GM18873 (cell line): ENCODE measurements around the gene TRIM37.
A peak's percentile ranks its signal among the peaks of the same experiment; 100 is the strongest.
"Not testable (repeated sequence)": the region's sequence is repeated elsewhere in the genome, so short reads cannot be mapped to it uniquely, and the experiment has no call there.

Experiments used
- ATAC-seq: cut with Tn5 transposase; IDR thresholded peaks from one replicate; pipeline ENCODE4 v1.9.1; 2021; ENCODE audit warnings: mild to moderate bottlenecking, moderate library complexity, moderate number of reproducible peaks; ENCODE audit not compliant: unreplicated experiment, low FRiP score

TRIM37 gene

DNA sequence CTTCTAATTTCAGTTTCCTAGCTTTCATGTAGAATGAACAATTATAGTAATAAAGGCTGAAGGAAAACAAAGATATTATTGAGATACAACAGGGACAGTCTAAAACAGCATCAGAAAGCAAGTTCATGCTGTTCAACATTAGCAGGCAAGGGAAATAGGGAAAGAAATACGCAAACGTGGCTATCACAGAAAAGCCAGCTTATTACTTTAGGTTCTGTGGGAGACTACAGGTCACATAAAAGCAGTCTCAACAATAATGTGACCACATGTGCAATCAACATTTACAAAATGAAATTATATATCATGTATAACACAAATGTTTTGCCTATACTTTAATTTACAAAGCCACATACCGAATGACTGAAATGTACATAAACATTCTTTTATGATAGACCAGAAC, 4.9 kb upstream of the TRIM37 start:
- no peak for ATAC-seq

DNA sequence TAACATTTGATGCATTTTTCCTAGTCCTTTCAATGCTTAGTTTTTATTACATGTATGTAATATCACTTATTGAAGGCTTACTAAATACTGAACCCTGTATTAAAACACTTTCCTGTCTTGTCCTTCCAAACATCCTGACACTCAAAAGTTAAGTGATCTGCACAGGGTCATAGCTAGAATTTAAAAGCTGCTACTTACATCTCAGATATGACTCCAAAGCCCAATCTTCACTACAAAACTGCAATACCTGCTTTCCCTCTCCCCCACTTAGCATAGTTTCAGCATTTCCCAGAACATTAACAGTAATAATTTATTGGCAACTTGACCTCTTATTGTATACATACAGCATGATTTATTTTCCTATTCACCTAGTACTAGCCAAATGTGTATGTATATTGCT, 4.3 kb upstream of the TRIM37 start:
- ATAC-seq = no peak

DNA sequence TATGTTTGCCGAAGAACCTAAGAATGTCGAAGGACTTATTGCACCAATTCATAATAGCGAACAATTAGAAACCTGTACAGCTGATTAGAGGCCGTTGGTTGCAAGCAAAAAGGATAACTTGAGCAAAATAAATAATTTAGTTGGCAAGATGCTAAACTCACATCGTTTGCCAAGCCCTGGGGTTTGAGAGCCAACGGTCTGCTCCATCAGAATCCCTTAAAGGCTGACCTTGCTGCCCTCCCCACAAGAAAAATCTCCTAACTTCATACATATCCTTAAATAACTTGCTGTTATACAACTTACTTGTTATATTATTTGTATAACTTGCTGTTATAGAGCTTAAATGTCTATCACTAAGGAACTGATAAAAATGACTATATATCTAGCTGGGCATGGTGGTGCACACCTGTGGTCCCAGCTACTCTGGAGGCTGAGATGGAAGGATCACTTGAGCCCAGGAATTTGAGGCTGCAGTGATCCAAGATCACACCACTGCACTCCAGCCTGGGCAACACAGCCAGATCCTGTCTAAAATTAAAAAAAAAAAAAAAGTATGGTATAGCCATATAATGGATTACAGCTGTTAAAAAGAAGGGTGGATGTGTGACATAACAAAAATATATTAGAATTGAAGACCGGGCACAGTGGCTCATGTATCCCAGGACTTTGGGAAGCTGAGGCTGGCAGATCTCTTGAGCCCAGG, 1.9 kb upstream of the TRIM37 start:
- ATAC-seq = no peak

DNA sequence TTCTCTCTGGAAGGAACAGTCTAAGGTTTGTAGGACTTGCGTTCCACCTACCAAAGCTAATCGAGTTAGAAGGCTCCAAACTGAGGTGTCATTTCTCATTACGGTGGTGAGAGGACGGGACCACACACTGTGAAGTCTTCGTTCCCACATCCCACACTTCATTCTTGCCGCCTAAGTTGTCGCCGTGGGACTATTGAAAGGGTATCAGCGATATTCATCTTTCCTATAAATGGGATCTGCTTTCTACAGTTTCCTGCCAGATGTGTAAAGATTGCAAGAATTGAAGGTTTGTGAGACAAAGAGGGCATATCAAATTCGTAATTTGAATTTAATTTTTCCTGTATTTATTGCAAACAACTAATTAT, 608 bp upstream of the TRIM37 start:
- ATAC-seq = no peak

DNA sequence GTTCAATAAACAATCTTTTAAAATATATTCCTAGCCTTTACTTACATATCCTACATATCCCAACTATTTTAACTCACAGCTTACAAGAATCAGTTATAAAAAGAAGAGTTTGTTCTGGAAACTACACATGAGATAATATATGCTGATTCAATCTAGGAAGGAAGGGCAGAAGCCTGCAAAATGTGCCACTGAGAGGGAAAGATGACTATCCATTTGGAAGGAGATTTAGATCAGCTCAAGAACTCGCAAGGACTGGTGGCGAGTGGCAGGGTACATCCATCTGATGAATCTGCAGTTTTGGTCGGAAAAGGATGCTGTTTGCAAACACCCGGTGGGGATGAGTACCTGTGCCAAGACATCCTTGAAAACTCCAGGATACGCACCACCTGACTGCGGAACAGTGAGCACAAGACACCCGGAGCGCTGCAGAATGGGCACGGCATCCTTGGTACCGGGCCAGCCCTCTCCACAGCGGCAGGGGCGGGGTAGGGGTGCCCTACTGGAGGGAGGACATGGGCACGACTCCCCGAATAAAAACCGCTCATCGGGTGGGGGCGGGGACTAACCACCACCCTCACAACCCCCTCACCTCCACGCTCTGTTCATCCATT, 723 bp downstream of the TRIM37 start:
- peak; percentile 15 for ATAC-seq

DNA sequence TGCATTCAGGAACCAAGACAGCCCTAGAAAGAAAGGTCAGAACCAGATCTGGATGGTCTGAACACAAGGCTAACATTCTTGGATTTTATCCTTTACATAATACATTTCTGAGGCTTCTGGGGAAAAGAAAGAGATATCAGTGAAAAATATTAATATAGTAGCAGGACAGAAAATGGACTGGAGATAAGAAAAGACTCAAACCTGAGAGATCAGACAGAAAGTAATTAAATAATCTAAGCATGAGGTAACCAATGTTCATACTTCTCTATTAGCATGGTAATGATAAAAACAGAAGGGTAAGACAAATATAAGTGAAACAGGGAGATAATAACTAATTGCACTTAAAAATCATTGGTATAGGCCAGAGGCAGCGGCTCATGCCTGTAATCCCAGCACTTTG, 5.5 kb downstream of the TRIM37 start:
- no peak for ATAC-seq

DNA sequence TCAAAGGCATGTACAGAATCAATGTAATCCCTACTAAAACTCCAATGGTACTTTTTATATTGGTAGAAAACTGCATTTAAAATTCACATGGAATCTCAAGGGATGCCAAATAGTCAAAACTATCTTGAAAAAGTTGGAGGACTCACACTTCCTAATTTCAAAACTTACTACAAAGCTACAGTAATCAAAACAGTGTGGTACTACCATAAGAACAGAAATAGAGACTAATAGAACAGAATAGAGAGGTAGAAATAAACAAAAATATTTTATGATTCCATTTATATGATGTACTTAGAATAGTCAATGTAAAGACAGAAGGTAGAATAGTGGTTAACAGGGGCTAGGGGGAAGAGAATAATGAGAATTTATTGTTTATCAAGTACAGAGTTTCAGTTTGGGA, 8.8 kb downstream of the TRIM37 start:
- ATAC-seq = no peak

DNA sequence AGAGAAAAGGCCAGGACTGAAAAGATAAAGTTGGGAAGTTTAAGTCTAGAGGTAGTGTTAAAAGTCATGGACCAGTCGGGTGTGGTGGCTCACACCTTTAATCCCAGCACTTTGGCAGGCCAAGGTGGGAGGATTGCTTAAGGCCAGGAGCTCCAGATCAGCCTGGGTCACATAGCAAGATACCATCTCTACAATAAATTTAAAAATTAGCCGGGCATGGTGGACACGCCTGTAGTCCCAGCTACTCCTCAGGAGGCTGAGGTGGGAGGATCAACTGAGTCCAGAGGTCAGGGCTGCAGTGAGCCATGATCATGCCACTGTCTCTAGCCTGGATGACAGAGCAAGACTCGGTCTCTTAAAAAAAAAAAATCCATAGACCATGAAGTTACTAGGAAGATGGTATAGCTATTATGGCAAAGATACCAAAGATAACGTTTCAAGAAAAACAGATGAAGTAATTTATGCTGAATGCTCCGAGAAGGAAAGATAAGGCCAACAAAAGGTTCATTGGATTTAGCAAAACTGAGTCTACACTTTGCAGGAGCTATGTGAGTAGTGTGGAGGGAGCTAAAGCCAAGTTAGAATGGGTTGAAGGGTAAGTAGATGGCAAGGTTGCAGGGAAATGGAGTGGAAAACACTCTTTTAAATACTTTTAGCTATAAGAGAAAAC, 11.7 kb downstream of the TRIM37 start:
- no peak for ATAC-seq

DNA sequence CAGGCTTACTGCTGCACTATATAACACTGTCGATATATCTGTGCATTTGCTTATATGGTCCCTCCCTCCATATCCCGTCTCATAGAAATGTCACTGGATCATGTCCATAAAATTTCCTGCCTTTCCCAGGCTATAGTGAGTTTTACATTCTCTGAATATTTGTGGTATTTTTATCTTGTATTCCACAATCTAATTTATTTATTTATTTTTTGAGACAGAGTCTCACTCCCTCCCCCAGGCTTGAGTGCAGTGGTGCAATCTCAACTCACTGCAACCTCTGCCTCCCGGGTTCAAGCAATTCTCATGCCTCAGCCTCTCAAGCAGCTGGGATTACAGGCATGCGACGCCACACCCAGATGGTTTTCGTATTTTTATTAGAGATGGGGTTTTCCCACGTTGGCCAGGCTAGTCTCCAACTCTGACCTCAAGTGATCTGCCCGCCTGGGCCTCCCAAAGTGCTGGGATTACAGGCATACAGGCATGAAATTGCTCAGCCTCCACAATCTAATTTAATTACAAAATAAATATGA, 12.9 kb downstream of the TRIM37 start:
- no peak for ATAC-seq

DNA sequence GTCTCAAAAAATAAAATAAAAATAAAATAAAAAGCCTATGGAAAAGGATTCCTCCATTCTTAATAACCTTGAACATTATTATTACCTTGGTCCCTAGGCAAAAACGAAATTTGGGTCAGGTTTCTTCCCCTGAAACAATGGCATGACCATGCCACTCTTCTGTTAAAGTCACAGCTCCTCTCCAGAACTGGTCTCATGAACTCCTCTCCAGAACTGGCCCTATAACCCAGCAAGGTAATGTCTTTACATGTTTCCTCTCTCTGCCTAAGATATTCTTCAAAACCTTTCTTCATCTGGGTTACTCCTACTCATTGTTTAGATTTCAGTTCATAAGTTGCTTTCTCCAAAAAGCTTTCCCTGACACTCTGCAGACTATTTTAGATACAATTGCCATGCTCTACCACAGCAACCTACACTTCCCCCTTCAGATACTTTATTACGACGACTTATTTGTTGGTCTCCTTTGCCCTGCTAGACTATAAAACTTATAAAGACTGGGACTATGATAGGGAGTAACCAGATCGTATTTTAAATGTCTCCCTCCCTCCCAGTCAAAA, 13.5 kb downstream of the TRIM37 start:
- no peak for ATAC-seq

DNA sequence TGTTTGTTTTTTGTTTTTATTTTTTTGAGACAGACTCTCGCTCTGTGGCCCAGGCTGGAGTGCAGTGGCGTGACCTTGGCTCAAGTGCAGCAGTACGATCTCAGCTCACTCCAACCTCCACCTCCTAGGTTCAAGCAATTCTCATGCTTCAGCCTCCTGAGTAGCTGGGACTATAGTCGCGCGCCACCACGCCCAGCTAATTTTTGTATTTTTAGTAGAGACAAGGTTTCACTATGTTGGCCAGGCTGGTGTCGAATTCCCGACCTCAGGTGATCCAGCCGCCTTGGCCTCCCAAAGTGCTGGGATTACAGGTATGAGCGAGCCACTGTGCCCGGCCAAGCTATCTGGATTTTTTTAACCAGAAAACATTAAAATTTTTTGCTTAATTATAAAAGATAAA, 16.1 kb downstream of the TRIM37 start:
- not testable (repeated sequence) for ATAC-seq

DNA sequence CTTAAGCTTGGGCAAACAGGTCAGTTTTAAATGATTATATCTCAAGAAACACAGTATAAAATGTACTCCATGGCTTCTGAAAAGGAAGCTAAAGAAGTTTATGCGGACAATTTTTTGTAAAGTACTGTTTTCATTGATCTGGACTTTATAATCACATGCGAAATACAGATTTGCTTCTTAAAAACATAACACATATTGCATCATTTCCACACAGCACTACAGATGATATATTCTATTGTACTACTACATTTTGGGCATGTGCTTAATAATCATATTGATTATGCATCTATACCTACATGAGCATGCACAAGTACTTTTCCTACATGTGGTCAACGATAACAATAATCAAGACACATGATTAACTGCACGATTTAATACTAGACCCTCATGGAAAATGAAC, 22.5 kb downstream of the TRIM37 start:
- no peak for ATAC-seq

DNA sequence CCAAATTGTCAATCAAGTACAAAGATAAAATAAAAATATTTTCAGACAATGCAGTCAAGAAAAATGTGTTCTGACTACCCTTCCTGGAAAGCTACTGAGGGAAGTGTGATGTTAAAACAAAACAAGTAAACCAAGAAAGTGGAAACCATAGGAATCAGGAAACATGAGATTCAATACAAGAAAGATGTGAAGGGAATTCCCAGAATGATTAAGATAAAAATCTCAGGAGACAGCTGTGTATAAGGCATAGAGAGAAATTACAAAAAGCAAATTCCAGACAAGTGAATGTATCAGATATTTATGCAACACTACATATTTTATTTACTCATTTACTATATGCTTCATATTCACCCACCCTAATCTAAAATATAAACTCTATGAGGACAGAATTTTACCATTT, 32.2 kb downstream of the TRIM37 start:
- ATAC-seq = no peak

DNA sequence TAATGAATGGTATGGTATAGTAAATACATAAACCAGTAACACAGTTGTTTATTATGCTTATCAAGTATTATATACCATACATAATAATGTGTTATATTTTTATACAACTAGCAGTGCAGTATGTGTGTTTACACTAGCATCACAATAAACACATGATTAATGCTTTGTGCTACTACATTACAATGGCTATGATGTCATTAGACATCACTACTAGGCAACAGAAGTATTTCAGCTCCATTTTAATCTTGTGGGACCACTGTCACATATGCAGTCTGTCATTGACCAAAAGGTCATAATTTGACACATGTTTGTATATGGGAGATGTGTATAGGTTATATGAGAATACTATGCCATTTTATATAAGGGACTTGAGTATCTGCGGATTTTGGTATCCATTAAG, 32.7 kb downstream of the TRIM37 start:
- ATAC-seq = no peak

DNA sequence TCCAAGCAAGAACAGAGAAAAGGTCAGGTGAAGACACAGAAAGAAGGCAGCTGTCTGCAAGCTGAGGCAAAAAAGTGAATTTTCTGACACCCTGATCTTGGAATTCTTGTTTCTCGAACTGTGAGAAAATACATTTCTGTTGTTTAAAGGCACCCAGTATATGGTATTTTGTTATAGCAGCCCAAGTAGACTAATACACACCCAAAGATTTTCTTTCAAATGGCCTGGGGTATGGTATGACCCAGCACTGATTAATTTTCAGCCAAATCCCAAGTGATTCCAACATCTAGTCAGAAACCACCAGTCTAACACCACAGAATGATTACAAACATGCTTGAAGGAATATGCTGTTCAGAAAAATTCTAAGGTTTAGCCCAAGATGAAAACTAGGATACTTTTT, 36.8 kb downstream of the TRIM37 start:
- no peak for ATAC-seq

DNA sequence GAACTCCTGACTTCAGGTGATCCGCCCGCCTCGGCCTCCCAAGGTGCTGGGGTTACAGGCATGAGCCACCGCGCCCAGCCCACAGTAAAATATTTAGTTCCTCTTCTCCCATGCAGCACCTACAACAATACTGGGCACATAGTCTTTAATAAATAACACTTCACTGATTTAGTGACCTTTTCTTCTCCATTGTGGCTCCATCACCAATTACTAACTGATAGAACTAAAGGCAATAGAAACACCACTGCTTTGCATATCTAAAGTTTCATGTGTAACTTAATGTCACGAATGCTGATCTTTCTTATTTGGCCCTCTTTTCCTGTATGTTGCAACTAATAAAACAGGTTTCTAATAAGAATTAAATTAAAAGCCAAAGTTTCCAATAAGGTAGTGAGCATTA, 38.9 kb downstream of the TRIM37 start:
- no peak for ATAC-seq

DNA sequence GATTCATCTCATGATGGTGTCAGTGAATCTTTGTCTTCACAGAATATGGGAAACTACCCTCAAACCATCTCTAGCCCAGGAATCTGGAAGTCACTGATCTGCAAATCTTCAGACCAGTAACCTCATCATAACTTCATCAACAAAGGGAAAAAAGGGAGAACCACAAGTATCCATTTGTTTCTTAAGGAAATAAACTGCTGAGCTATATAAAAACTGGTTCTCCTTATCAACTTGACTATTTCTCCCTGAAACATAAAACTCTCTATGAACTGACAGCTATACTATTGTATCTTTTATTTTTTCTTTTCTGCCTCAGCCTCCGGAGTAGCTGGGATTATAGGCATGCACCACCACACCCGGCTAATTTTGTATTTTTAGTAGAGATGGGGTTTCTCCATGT, 39.3 kb downstream of the TRIM37 start:
- no peak for ATAC-seq

DNA sequence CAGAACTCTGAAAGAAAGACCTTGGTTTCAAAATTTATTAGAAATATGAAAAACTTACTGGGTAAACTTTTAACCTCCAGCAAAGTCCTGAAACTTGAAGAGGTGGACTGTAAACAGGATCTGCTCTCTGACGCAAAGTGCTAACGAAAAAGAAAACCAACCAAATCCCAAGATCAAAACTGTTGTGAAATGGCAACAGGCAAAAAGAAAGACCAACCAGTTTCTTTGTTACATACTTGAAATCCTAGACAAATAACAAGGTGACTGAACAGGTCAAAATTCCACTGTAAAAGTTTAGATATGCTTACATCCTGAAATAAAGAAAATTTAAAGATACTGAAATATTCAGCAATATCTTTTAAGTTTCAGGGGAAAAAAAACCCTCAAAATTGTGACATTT, 44.2 kb downstream of the TRIM37 start:
- no peak for ATAC-seq

DNA sequence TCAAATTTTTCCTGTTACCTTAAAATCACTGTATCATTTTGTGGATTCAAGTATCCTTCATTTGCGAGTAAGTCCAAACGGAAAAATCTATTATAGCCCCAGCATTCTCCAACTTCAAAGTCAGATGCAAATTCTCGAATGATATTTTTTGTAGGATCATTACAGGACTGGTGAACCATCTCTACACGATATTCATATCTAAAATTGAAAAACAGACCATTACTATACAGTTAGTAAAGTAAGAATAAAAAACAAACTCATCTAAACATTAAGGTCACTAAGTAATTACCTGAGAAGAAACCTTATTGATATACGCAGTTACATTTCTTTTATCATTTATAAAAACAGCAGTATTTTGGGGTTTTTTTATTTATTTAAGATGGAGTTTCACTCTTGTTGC, 49.8 kb downstream of the TRIM37 start:
- ATAC-seq = no peak

DNA sequence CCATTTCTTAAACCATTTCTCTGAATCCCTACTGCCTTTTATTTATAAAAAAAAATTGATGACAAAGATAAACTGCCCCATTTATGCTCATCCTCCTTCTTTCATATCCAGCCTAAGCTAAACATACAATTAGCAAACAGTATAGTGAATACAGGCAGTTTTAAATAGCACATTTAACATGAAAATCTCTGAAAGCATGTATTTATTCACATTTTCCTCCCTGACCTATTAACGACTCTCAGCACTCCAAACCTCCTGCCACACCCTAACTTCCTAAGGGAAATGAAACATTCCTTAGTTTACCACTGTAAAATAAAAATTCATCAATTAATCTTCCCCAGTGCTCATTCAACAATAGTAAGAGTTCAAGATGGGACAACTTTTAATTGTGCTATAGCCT, 56.9 kb downstream of the TRIM37 start:
- no peak for ATAC-seq

DNA sequence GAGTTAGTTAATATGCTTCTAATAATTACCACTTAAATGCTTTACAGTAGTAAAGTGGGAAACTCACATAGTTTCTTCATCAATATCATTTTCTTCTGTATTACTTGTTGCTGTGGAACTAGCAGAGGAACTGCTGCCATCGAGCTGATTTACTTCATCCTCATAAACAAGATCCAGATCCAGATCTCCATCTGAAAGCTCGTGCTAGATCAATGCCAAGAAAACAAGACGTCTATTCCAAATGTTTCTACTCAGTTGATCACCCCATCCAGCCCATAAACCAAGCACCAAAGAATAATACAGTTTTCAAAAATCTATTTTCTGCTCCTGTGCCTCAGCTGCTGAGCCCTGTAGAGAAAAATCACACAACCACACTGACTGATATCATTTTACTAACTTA, 59.1 kb downstream of the TRIM37 start:
- no peak for ATAC-seq

DNA sequence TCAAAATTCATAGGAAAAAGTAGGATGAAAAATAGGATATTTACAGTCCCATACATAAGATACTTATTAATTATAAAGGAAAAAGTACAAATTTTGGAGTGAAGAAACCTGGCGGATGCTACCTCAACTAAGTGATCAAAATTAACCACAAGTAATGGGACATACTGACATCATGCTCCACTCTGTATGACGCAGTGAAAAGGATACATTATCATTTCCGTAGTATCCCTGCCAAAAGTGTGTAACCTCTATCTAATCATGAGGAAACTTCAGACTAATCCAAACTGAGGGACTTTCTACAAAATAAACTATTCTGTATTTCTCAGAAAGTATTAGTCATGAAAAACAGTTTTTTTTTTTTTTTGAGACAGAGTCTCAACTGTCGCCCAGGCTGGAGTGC, 60.5 kb downstream of the TRIM37 start:
- no peak for ATAC-seq
